Body of pancreas (tissue), 4 donors: Measurements from ENCODE around the gene PMAIP1.

Experiments used
- CTCF ChIP-seq, 7 experiments: fragments of 450-650 bp in 4 of 7; fragments of 200-600 bp in 3 of 7; sonication (generic) in 3 of 7; IDR thresholded peaks; one replicate each; pipeline ENCODE4 v1.5.1; 2016 to 2019; ENCODE audit warnings: antibody characterized with exemption in 7 of 7
- POLR2A ChIP-seq, 3 donors: fragments of 450-650 bp; IDR thresholded peaks; one replicate each; pipeline ENCODE4 v1.6.1; 2016; ENCODE audit warnings: antibody characterized with exemption in 3 of 3, mild to moderate bottlenecking in 2 of 3

GRCh38 chr18:59942601-59943000, 42.8 kb downstream of the PMAIP1 start:
- no peak for TF ChIP-seq CTCF (IDR thresholded peaks at IDR 0.05)
- no peak for TF ChIP-seq POLR2A (IDR thresholded peaks at IDR 0.05)
